Neuron (in vitro differentiated cells): ENCODE measurements around the gene HMGN5.

Source experiments
- H2AFZ ChIP-seq: one replicate; pipeline ENCODE4 v1.6.1; 2013; ENCODE audit warnings: low read depth, mild to moderate bottlenecking, inconsistent platforms, low read length, moderate library complexity
- H3K27me3 ChIP-seq: one replicate; pipeline ENCODE4 v1.6.1; 2013; ENCODE audit warnings: low read length; ENCODE audit not compliant: insufficient read depth
- H3K36me3 ChIP-seq: one replicate; pipeline ENCODE4 v1.6.1; 2013; ENCODE audit warnings: low read length; ENCODE audit not compliant: insufficient read depth
- H3K4me1 ChIP-seq: one replicate; pipeline ENCODE4 v1.6.1; 2013; ENCODE audit warnings: low read length; ENCODE audit not compliant: insufficient read depth
- H3K4me3 ChIP-seq: 2 replicates; pipeline ENCODE4 v1.5.1; 2013; ENCODE audit warnings: mild to moderate bottlenecking, low read length, moderate library complexity
- H3K9me3 ChIP-seq: one replicate; pipeline ENCODE4 v1.6.1; 2013; ENCODE audit warnings: low read length

The HMGN5 gene

GRCh38 chrX:81201671-81202455 is at the start of gene HMGN5, which contains the start of gene SH3BGRL:
HMGN5 (minus strand) TSS chrX:81201913; CDS start chrX:81121549, 80,364 bp downstream.
SH3BGRL (plus strand) TSS chrX:81202102; CDS start chrX:81202201, 99 bp downstream.
- no peaks in the 10 kb centered on the region for H3K36me3 ChIP-seq
- H2AFZ ChIP-seq = peak within 1 kb of the TSS; percentile 73
- H3K4me3 ChIP-seq = peak within 1 kb of the TSS; percentile 69
- no peaks in the 10 kb centered on the region for H3K9me3 ChIP-seq
- peaks cover 2% of the 10 kb centered on the region for H3K4me1 ChIP-seq
- no peaks in the 10 kb centered on the region for H3K27me3 ChIP-seq

- H3K4me3 ChIP-seq = no peak overlapping the region
- H3K27me3 ChIP-seq = no peaks in the 10 kb centered on the region
- no peaks in the 10 kb centered on the region for H3K4me1 ChIP-seq
- no peak overlapping the region for H2AFZ ChIP-seq
- H3K9me3 ChIP-seq = peaks cover 3% of the 10 kb centered on the region
- H3K36me3 ChIP-seq = peaks cover 4% of the 10 kb centered on the region
Measured at GRCh38 chrX:81241753-81242152, 40.0 kb upstream of the HMGN5 start.

GRCh38 chrX:81240701-81241331 is 39.1 kb upstream of the HMGN5 start:
- H3K9me3 ChIP-seq = peaks cover 3% of the 10 kb centered on the region
- no peak overlapping the region for H3K4me3 ChIP-seq
- no peaks in the 10 kb centered on the region for H3K4me1 ChIP-seq

GRCh38 chrX:81238166-81238565 is 36.5 kb upstream of the HMGN5 start:
- no peaks in the 10 kb centered on the region for H3K27me3 ChIP-seq
- peaks cover 4% of the 10 kb centered on the region for H3K36me3 ChIP-seq
- H3K4me3 ChIP-seq = no peak overlapping the region
- no peaks in the 10 kb centered on the region for H3K4me1 ChIP-seq
- H3K9me3 ChIP-seq = peaks cover 3% of the 10 kb centered on the region
- no peak overlapping the region for H2AFZ ChIP-seq

More at GRCh38 chrX:81240701-81241331, 39.1 kb upstream of the HMGN5 start:
- peaks cover 4% of the 10 kb centered on the region for H3K36me3 ChIP-seq
- no peaks in the 10 kb centered on the region for H3K27me3 ChIP-seq
- no peak overlapping the region for H2AFZ ChIP-seq

GRCh38 chrX:81237516-81237915 is 35.8 kb upstream of the HMGN5 start:
- no peak overlapping the region for H2AFZ ChIP-seq
- no peak overlapping the region for H3K4me3 ChIP-seq
- no peaks in the 10 kb centered on the region for H3K27me3 ChIP-seq
- H3K36me3 ChIP-seq = peaks cover 4% of the 10 kb centered on the region
- H3K4me1 ChIP-seq = no peaks in the 10 kb centered on the region
- peaks cover 3% of the 10 kb centered on the region for H3K9me3 ChIP-seq

GRCh38 chrX:81232218-81232617 is 30.5 kb upstream of the HMGN5 start:
- Histone ChIP-seq H3K4me3 (no peak overlapping the region), H2AFZ (no peak overlapping the region), H3K27me3 (no peaks in the 10 kb centered on the region)

GRCh38 chrX:81231476-81231875 is 29.8 kb upstream of the HMGN5 start:
- H3K4me1 ChIP-seq = no peaks in the 10 kb centered on the region
- no peak overlapping the region for H2AFZ ChIP-seq
- no peaks in the 10 kb centered on the region for H3K27me3 ChIP-seq
- no peak overlapping the region for H3K4me3 ChIP-seq
- H3K9me3 ChIP-seq = no peaks in the 10 kb centered on the region
- H3K36me3 ChIP-seq = no peaks in the 10 kb centered on the region

More at GRCh38 chrX:81232218-81232617, 30.5 kb upstream of the HMGN5 start:
- H3K9me3 ChIP-seq = no peaks in the 10 kb centered on the region
- H3K4me1 ChIP-seq = no peaks in the 10 kb centered on the region
- no peaks in the 10 kb centered on the region for H3K36me3 ChIP-seq

- no peaks in the 10 kb centered on the region for H3K4me1 ChIP-seq
- H2AFZ ChIP-seq = no peak overlapping the region
- H3K9me3 ChIP-seq = no peaks in the 10 kb centered on the region
- no peak overlapping the region for H3K4me3 ChIP-seq
- no peaks in the 10 kb centered on the region for H3K27me3 ChIP-seq
- H3K36me3 ChIP-seq = no peaks in the 10 kb centered on the region
Measured at GRCh38 chrX:81229901-81230300, 28.2 kb upstream of the HMGN5 start.

GRCh38 chrX:81229229-81229628 is 27.5 kb upstream of the HMGN5 start:
- no peaks in the 10 kb centered on the region for H3K4me1 ChIP-seq

GRCh38 chrX:81215685-81216084 is 14.0 kb upstream of the HMGN5 start:
- no peak overlapping the region for H3K4me3 ChIP-seq

More at GRCh38 chrX:81229229-81229628, 27.5 kb upstream of the HMGN5 start:
- no peak overlapping the region for H2AFZ ChIP-seq
- no peak overlapping the region for H3K4me3 ChIP-seq
- no peaks in the 10 kb centered on the region for H3K36me3 ChIP-seq
- H3K9me3 ChIP-seq = no peaks in the 10 kb centered on the region
- no peaks in the 10 kb centered on the region for H3K27me3 ChIP-seq

GRCh38 chrX:81208916-81209315 is 7.2 kb upstream of the HMGN5 start:
- H2AFZ ChIP-seq = no peak overlapping the region
- no peaks in the 10 kb centered on the region for H3K27me3 ChIP-seq
- no peak overlapping the region for H3K4me3 ChIP-seq
- H3K36me3 ChIP-seq = no peaks in the 10 kb centered on the region
- H3K9me3 ChIP-seq = no peaks in the 10 kb centered on the region
- no peaks in the 10 kb centered on the region for H3K4me1 ChIP-seq

More at GRCh38 chrX:81215685-81216084, 14.0 kb upstream of the HMGN5 start:
- no peaks in the 10 kb centered on the region for H3K36me3 ChIP-seq
- no peak overlapping the region for H2AFZ ChIP-seq
- H3K4me1 ChIP-seq = no peaks in the 10 kb centered on the region
- H3K27me3 ChIP-seq = no peaks in the 10 kb centered on the region
- no peaks in the 10 kb centered on the region for H3K9me3 ChIP-seq

GRCh38 chrX:81206476-81206875 is 4.8 kb upstream of the HMGN5 start:
- Histone ChIP-seq H3K36me3 (no peaks in the 10 kb centered on the region), H3K27me3 (no peaks in the 10 kb centered on the region)

GRCh38 chrX:81205551-81205950 is 3.8 kb upstream of the HMGN5 start:
- Histone ChIP-seq H3K36me3 (no peaks in the 10 kb centered on the region), H3K9me3 (no peaks in the 10 kb centered on the region), H2AFZ (no peak overlapping the region), H3K27me3 (no peaks in the 10 kb centered on the region), H3K4me1 (peaks cover 2% of the 10 kb centered on the region), H3K4me3 (no peak overlapping the region)

More at GRCh38 chrX:81206476-81206875, 4.8 kb upstream of the HMGN5 start:
- Histone ChIP-seq H3K9me3 (no peaks in the 10 kb centered on the region), H3K4me3 (no peak overlapping the region), H2AFZ (no peak overlapping the region), H3K4me1 (peaks cover 2% of the 10 kb centered on the region)
